ENCODE data around the gene RNF115.
"Not testable (repeated sequence)": the region's sequence is repeated elsewhere in the genome, so short reads cannot be mapped to it uniquely, and the experiment has no call there.

Gene RNF115

DNA sequence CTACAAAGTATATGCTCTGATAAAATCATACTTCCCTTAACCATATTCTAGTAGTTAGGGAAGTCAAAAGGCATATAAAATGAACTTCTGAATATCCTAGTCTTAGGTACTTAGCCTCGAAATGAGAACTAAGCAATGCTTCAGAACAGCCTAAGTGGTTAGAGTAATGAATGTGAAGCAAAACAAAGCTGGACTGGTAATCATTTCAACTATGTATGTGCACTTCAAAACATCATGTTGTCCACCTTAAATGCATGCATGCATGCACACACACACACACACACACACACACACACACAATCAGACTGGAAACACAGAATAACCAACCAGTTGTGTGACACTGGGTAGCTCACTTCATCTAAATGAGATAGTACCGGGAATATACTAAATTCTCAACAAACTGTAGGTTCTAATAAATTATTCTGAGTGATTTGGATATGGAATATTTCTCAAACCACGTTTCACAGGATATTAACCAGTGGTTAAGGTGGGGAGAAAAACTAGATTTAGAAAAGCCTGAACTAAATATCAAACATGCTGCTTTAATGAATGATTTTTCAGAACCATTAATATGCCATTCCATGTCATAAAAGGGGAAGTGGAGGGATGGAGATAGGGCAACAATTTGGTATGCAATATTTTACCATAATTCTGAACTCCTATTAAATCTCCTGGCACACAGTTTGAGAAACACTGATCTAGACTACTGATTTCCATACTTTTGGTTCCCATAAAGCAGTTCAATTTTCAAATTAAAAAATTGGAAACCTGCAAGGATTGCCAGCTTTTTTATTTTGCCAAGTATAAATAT, 19.5 kb downstream of the RNF115 start:
- TF ChIP-seq MAX (IDR thresholded peaks at IDR 0.05; ENCODE audit: low read depth, low read length) (no peak), POLR2A (IDR thresholded peaks at IDR 0.05; ENCODE audit: extremely low read depth, insufficient read length) (no peak), MYC (IDR thresholded peaks at IDR 0.05; ENCODE audit: low read depth, low read length) (no peak), CTCF (IDR thresholded peaks at IDR 0.05; ENCODE audit: low read depth, low read length) (no peak)
- no peak overlapping the region for H3K4me3 ChIP-seq (ENCODE audit: low read depth, low read length)
- DNase-seq (ENCODE audit: low read depth): peak; percentile 5

GRCh38 chr1:145799806-145800205, 24.1 kb downstream of the RNF115 start:
- TF ChIP-seq MYC (IDR thresholded peaks at IDR 0.05; ENCODE audit: low read depth, low read length): no peak
- no peak for TF ChIP-seq POLR2A (IDR thresholded peaks at IDR 0.05; ENCODE audit: extremely low read depth, insufficient read length)
- TF ChIP-seq MAX (IDR thresholded peaks at IDR 0.05; ENCODE audit: low read depth, low read length): no peak
- TF ChIP-seq CTCF (IDR thresholded peaks at IDR 0.05; ENCODE audit: low read depth, low read length): no peak
- no peak for DNase-seq (ENCODE audit: low read depth)
- no peak overlapping the region for H3K4me3 ChIP-seq (ENCODE audit: low read depth, low read length)

DNA sequence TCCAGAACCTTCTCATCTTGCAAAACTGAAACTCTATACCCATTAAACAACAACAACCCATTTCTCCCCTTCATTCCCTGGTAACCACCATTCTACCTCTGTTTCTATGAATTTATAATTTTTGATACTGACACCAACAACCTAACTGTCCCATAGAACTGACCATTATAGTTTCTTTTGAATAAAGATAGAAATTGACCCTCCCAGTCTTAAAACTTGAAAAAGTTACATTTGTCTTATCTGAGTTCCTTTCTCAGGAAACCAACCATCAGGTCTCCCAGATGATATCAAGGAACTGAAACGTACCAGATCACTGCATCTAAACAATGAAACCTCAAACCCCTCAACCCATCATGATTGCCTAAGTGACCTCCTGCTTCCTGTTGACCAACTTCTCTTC, 27.1 kb downstream of the RNF115 start:
- peak; percentile 18 for DNase-seq (ENCODE audit: low read depth)
- H3K4me3 ChIP-seq (ENCODE audit: low read depth, low read length): no peak overlapping the region
- TF ChIP-seq POLR2A (IDR thresholded peaks at IDR 0.05; ENCODE audit: extremely low read depth, insufficient read length) (no peak), CTCF (IDR thresholded peaks at IDR 0.05; ENCODE audit: low read depth, low read length) (no peak), MAX (IDR thresholded peaks at IDR 0.05; ENCODE audit: low read depth, low read length) (no peak), MYC (IDR thresholded peaks at IDR 0.05; ENCODE audit: low read depth, low read length) (no peak)

- H3K4me3 ChIP-seq (ENCODE audit: low read depth, low read length): no peak overlapping the region
- no peak for TF ChIP-seq POLR2A (IDR thresholded peaks at IDR 0.05; ENCODE audit: extremely low read depth, insufficient read length)
- no peak for TF ChIP-seq MAX (IDR thresholded peaks at IDR 0.05; ENCODE audit: low read depth, low read length)
- TF ChIP-seq MYC (IDR thresholded peaks at IDR 0.05; ENCODE audit: low read depth, low read length): no peak
- no peak for TF ChIP-seq CTCF (IDR thresholded peaks at IDR 0.05; ENCODE audit: low read depth, low read length)
- no peak for DNase-seq (ENCODE audit: low read depth)
Measured at GRCh38 chr1:145795257-145795881, 28.5 kb downstream of the RNF115 start.

GRCh38 chr1:145792484-145792883, 31.4 kb downstream of the RNF115 start:
- TF ChIP-seq MAX (IDR thresholded peaks at IDR 0.05; ENCODE audit: low read depth, low read length) (no peak), CTCF (IDR thresholded peaks at IDR 0.05; ENCODE audit: low read depth, low read length) (no peak), POLR2A (IDR thresholded peaks at IDR 0.05; ENCODE audit: extremely low read depth, insufficient read length) (no peak), MYC (IDR thresholded peaks at IDR 0.05; ENCODE audit: low read depth, low read length) (no peak)
- DNase-seq (ENCODE audit: low read depth): no peak
- H3K4me3 ChIP-seq (ENCODE audit: low read depth, low read length): no peak overlapping the region

- H3K4me3 ChIP-seq (ENCODE audit: low read depth, low read length); DNase-seq (ENCODE audit: low read depth): not testable (repeated sequence)
Measured at GRCh38 chr1:145791860-145792259, 32.0 kb downstream of the RNF115 start.
